IMR-90 (cell line): ENCODE data around the gene AHNAK2.

Experiments used
- BHLHE40 ChIP-seq: fragments of 150-350 bp; IDR thresholded peaks from 2 replicates; pipeline ENCODE4 v1.6.1; 2016; ENCODE audit warnings: mild to moderate bottlenecking, low read depth, low read length
- CEBPB ChIP-seq: IDR thresholded peaks from 2 replicates; pipeline ENCODE4 v1.6.1; 2012; ENCODE audit warnings: low read depth, low read length, improper control_type of control experiment
- CHD1 ChIP-seq: IDR thresholded peaks from 2 replicates; pipeline ENCODE4 v1.6.1; 2012; ENCODE audit warnings: low read depth, low read length, improper control_type of control experiment
- FOS ChIP-seq: fragments of 150-350 bp; IDR thresholded peaks from 2 replicates; pipeline ENCODE4 v1.6.1; 2016; ENCODE audit warnings: low read depth, low read length
- POLR2A ChIP-seq: IDR thresholded peaks from 2 replicates; pipeline ENCODE4 v1.6.1; 2012; ENCODE audit warnings: mild to moderate bottlenecking, low read depth, low read length
- TF ChIP-seq, protein P1 (sequence below): conservative IDR thresholded peaks from 2 replicates; pipeline ENCODE4 v1.5.1; 2012; ENCODE audit warnings: mild to moderate bottlenecking, low read depth, low read length, improper control_type of control experiment

DNA sequence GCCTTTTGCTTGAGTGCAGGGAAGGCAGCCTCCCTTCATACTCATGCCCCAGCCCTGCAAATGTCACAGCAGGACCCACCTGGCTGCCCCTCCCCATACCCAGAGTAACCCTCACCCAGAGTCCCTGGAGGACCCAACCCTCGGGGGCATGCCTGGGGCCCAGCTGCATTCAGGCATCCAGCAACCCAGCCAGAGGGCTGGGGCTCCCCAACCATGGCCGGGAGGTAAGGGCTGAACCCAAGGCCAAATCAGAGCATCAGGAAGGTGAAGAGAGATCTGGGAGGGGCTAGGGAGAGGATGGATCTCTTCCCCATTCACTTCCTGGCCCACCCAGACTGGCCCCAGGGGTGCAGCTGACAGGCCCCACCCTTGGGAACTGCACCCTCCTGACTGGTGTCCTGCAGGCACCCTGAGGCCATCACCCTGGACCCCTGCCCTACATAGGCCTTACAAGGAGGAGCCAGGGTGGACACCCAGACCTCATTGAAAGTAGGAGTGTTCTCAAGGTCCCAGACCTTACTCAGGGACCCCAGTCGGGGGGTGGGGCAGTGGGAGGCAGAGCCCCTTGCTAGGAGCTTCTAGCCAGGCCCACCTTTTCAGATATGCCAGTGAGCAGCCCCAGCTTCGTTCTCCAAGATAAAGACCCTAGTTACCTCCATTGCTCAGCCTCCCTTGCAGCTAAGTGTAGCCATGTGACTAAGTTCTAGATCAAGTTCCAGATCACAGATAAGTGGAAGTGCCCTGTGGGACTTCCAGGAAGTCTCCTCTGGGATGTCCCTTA lies 54.3 kb downstream of the AHNAK2 start:
- TF ChIP-seq FOS, result no peak
- no peak for TF ChIP-seq CEBPB
- TF ChIP-seq, protein P1, sequence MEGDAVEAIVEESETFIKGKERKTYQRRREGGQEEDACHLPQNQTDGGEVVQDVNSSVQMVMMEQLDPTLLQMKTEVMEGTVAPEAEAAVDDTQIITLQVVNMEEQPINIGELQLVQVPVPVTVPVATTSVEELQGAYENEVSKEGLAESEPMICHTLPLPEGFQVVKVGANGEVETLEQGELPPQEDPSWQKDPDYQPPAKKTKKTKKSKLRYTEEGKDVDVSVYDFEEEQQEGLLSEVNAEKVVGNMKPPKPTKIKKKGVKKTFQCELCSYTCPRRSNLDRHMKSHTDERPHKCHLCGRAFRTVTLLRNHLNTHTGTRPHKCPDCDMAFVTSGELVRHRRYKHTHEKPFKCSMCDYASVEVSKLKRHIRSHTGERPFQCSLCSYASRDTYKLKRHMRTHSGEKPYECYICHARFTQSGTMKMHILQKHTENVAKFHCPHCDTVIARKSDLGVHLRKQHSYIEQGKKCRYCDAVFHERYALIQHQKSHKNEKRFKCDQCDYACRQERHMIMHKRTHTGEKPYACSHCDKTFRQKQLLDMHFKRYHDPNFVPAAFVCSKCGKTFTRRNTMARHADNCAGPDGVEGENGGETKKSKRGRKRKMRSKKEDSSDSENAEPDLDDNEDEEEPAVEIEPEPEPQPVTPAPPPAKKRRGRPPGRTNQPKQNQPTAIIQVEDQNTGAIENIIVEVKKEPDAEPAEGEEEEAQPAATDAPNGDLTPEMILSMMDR, result no peak
- TF ChIP-seq POLR2A, result no peak
- TF ChIP-seq CHD1, result no peak
- TF ChIP-seq BHLHE40, result no peak
